OCI-LY3 (cell line): ENCODE data around the gene RIMBP3C.

Experiments used
- CTCF ChIP-seq: fragments of 200-600, 300-600 bp; sonication (generic); IDR thresholded peaks from 2 replicates; pipeline ENCODE4 v1.5.1; 2014; ENCODE audit warnings: antibody characterized with exemption, low read length, low read depth
- EZH2phosphoT487 ChIP-seq: fragments of 200-600 bp; shearing (Covaris generic); IDR thresholded peaks from 2 replicates; pipeline ENCODE4 v1.6.1; 2018; ENCODE audit warnings: antibody characterized with exemption, mixed run types, low read depth

- no peak for TF ChIP-seq CTCF
- no peak for TF ChIP-seq EZH2phosphoT487
Observed at GRCh38 chr22:21599053-21599893, 48.0 kb upstream of the RIMBP3C start.
